HG02885 (cell line): ENCODE measurements around the gene USP44.

Source experiments
- ATAC-seq: cut with Tn5 transposase; IDR thresholded peaks from one replicate; pipeline ENCODE4 v1.9.1; 2021; ENCODE audit warnings: mild to moderate bottlenecking; ENCODE audit not compliant: unreplicated experiment, poor library complexity

Gene USP44

GRCh38 chr12:95470300-95470699, 81.0 kb downstream of the USP44 start:
- no peak for ATAC-seq
